CD4-positive, alpha-beta T cell treated with Interleukin-21 for 1 hour (primary cell): ENCODE results near the gene DDA1.
"Not testable (repeated sequence)": the region's sequence is repeated elsewhere in the genome, so short reads cannot be mapped to it uniquely, and the experiment has no call there.

Source experiments
- DNase-seq: peaks from one replicate; pipeline ENCODE4 v3.0.0-alpha.2; 2020

The DDA1 gene

GRCh38 chr19:17348700-17349099 is 39.3 kb downstream of the DDA1 start:
- no peak for DNase-seq

GRCh38 chr19:17351815-17352435 is 42.6 kb downstream of the DDA1 start:
- DNase-seq: no peak

GRCh38 chr19:17352608-17353280 is 43.4 kb downstream of the DDA1 start:
- no peak for DNase-seq

GRCh38 chr19:17353386-17353785 is 44.0 kb downstream of the DDA1 start:
- no peak for DNase-seq

- DNase-seq: no peak
Observed at GRCh38 chr19:17357078-17357666, 47.8 kb downstream of the DDA1 start.

GRCh38 chr19:17357724-17358123 is 48.4 kb downstream of the DDA1 start:
- DNase-seq: no peak

GRCh38 chr19:17358395-17358794 is 49.0 kb downstream of the DDA1 start:
- no peak for DNase-seq

- DNase-seq: no peak
Observed at GRCh38 chr19:17359905-17360800, 50.8 kb downstream of the DDA1 start.

GRCh38 chr19:17363852-17364605 is 54.7 kb downstream of the DDA1 start:
- not testable (repeated sequence) for DNase-seq

GRCh38 chr19:17365361-17365760 is 56.0 kb downstream of the DDA1 start:
- no peak for DNase-seq

- no peak for DNase-seq
Observed at GRCh38 chr19:17370026-17370587, 60.7 kb downstream of the DDA1 start.
